PC-3 (cell line): ENCODE measurements around the gene C16orf95. TPM values are rescaled to one million over a fixed set of nuclear protein-coding genes. Genes with fewer than 3 reads are reported as not detected.

Source experiments
- ATAC-seq: fragments of 200-7000 bp; cut with Tn5 transposase; 2 replicates; pipeline ENCODE4 v1.9.1; 2020; ENCODE audit warnings: mild to moderate bottlenecking, moderate library complexity
- BruUV-seq: library from RNA; stranded (reverse); fragments of 400-500 nt; replicated peaks from 2 replicates; lab custom pipeline; 2021; lab: Mats Ljungman, UMichigan
- CTCF ChIA-PET: fragments of 300-600 bp; sonication (Branson Sonifier 250); formaldehyde crosslinking; loops from one replicate; lab custom pipeline; 2022; ENCODE audit warnings: antibody characterized with exemption; lab: Charles Lee
- POLR2A ChIA-PET: fragments of 300-600 bp; sonication (Branson Sonifier 250); formaldehyde crosslinking; loops from one replicate; lab custom pipeline; 2022; ENCODE audit warnings: antibody characterized with exemption; ENCODE audit not compliant: unreplicated experiment; lab: Charles Lee
- DNase-seq: peaks from one replicate; pipeline ENCODE4 v3.0.0-alpha.2; 2015
- H2AFZ ChIP-seq: fragments of 300-600 bp; sonication (generic); 2 replicates; pipeline ENCODE4 v1.6.0; 2016; ENCODE audit warnings: antibody characterized with exemption, low read length
- H3F3A ChIP-seq: fragments of 300-600 bp; sonication (generic); one replicate; pipeline ENCODE4 v1.6.0; 2017; ENCODE audit warnings: antibody characterized with exemption, low read length, control low read depth, mild to moderate bottlenecking; ENCODE audit not compliant: unreplicated experiment
- H3K27ac ChIP-seq: fragments of 300-600 bp; sonication (generic); 2 replicates; pipeline ENCODE4 v1.5.1; 2016; ENCODE audit warnings: mild to moderate bottlenecking, low read length
- H3K27me3 ChIP-seq: fragments of 300-600 bp; sonication (generic); 2 replicates; pipeline ENCODE4 v1.6.1; 2016; ENCODE audit warnings: low read length, mixed read lengths
- H3K36me3 ChIP-seq: fragments of 300-600 bp; sonication (generic); 2 replicates; pipeline ENCODE4 v1.6.1; 2016; ENCODE audit warnings: low read depth, mixed run types, low read length, mixed read lengths
- H3K4me1 ChIP-seq: fragments of 300-600 bp; sonication (generic); 2 replicates; pipeline ENCODE4 v1.5.1; 2016; ENCODE audit warnings: low read length; ENCODE audit not compliant: insufficient read depth
- H3K4me2 ChIP-seq: fragments of 300-600 bp; sonication (generic); 2 replicates; pipeline ENCODE4 v1.6.0; 2016; ENCODE audit warnings: low read length
- H3K4me3 ChIP-seq: fragments of 300-600 bp; sonication (generic); 2 replicates; pipeline ENCODE4 v1.5.1; 2016; ENCODE audit warnings: mild to moderate bottlenecking, low read length, mixed read lengths
- H3K79me2 ChIP-seq: fragments of 300-600 bp; sonication (generic); 2 replicates; pipeline ENCODE4 v1.6.1; 2017; ENCODE audit warnings: low read length, mixed read lengths
- H3K9ac ChIP-seq: fragments of 300-600 bp; sonication (generic); 2 replicates; pipeline ENCODE4 v1.6.0; 2016; ENCODE audit warnings: mild to moderate bottlenecking, low read length
- H3K9me2 ChIP-seq: fragments of 300-600 bp; sonication (generic); replicated peaks from 2 replicates; pipeline ENCODE4 v1.6.1; 2016; ENCODE audit warnings: mixed run types, low read length, mixed read lengths
- H3K9me3 ChIP-seq: fragments of 300-600 bp; sonication (generic); 2 replicates; pipeline ENCODE4 v1.6.1; 2016; ENCODE audit warnings: low read length, mixed read lengths
- H4K20me1 ChIP-seq: fragments of 300-600 bp; sonication (generic); 2 replicates; pipeline ENCODE4 v1.6.1; 2016; ENCODE audit warnings: low read length, mixed read lengths
- CTCF ChIP-seq: fragments of 300-600 bp; sonication (generic); conservative IDR thresholded peaks from 2 replicates; pipeline ENCODE4 v1.5.1; 2017; ENCODE audit warnings: antibody characterized with exemption, low read depth, mild to moderate bottlenecking, low read length
- EZH2 ChIP-seq: fragments of 300-600 bp; sonication (generic); IDR thresholded peaks from one replicate; pipeline ENCODE4 v1.6.1; 2017; ENCODE audit warnings: antibody characterized with exemption, mild to moderate bottlenecking, low read length; ENCODE audit not compliant: unreplicated experiment
- EZH2phosphoT487 ChIP-seq: fragments of 300-600 bp; sonication (generic); IDR thresholded peaks from 2 replicates; pipeline ENCODE4 v1.6.1; 2018; ENCODE audit warnings: mild to moderate bottlenecking, antibody characterized with exemption, low read length, borderline replicate concordance
- intact Hi-C: fragments of 100-400 bp; cut with micrococcal nuclease; formaldehyde crosslinking; loops from 2 replicates; pipeline ENCODE4 v1.9.0; 2023
- total RNA-seq: library from RNA; depleted of rRNA; stranded (reverse); fragments of >200 nt; gene quantifications from 2 replicates; pipeline ENCODE4 v1.2.3, GENCODE V29; 2014

Gene C16orf95
- total RNA-seq, 1 experiment from 2014 or later: 2.4 TPM

GRCh38 chr16:87350681-87351319 lies 33.6 kb upstream of the C16orf95 start:
- TF ChIP-seq EZH2phosphoT487: no peak
- Histone ChIP-seq H3K4me1 (no peaks in the 10 kb centered on the region), H3F3A (no peaks in the 10 kb centered on the region), H3K9me3 (no peaks in the 10 kb centered on the region), H4K20me1 (no peaks in the 10 kb centered on the region), H3K79me2 (no peaks in the 10 kb centered on the region), H3K9me2 (no peaks in the 10 kb centered on the region), H3K36me3 (no peaks in the 10 kb centered on the region), H3K4me2 (no peak overlapping the region), H2AFZ (no peak overlapping the region), H3K4me3 (no peak overlapping the region), H3K27me3 (no peaks in the 10 kb centered on the region), H3K27ac (no peak overlapping the region), H3K9ac (no peak overlapping the region)
- no peak for DNase-seq
- ChIA-PET POLR2A (no interaction called here), CTCF (no interaction called here)
- ATAC-seq: no peak
- no TSS peak for BruUV-seq
- intact Hi-C loops: no loop called here

DNA sequence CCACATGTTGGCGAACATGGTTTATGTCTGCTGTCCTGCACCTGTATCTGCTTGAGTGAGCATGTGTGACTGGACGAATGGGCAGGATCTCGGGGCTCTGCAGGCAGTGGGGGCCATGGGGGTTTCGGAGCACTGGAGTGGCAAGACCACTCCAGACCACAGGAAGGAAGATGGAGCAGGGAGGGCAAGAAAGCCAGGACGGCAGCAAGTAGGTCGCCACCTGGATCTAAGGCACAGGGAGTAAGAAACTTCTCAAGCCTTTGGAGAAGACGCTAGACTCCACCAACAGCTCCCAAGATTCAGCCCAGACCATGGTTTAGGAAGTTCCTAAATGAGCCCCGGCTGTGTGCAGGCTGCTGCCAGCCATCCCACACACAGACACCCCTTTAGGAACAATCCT lies 32.8 kb upstream of the C16orf95 start:
- H3K4me3 ChIP-seq: no peak overlapping the region
- no peak overlapping the region for H3K9ac ChIP-seq
- BruUV-seq: no TSS peak
- POLR2A ChIA-PET: no interaction called here
- no peaks in the 10 kb centered on the region for H4K20me1 ChIP-seq
- no peak overlapping the region for H3K27ac ChIP-seq
- no peak overlapping the region for H2AFZ ChIP-seq
- H3K27me3 ChIP-seq: no peaks in the 10 kb centered on the region
- intact Hi-C loops: no loop called here
- H3F3A ChIP-seq: no peaks in the 10 kb centered on the region
- TF ChIP-seq EZH2: no peak
- TF ChIP-seq CTCF: no peak
- TF ChIP-seq EZH2phosphoT487: no peak
- no peaks in the 10 kb centered on the region for H3K79me2 ChIP-seq
- no peak overlapping the region for H3K4me2 ChIP-seq
- no peaks in the 10 kb centered on the region for H3K4me1 ChIP-seq
- CTCF ChIA-PET: no interaction called here
- ATAC-seq (no peak), DNase-seq (no peak)
- no peaks in the 10 kb centered on the region for H3K9me2 ChIP-seq
- H3K36me3 ChIP-seq: no peaks in the 10 kb centered on the region
- no peaks in the 10 kb centered on the region for H3K9me3 ChIP-seq

- Histone ChIP-seq H3K9me3 (no peaks in the 10 kb centered on the region), H3K9me2 (no peaks in the 10 kb centered on the region), H3K9ac (no peak overlapping the region), H4K20me1 (no peaks in the 10 kb centered on the region), H3K27ac (no peak overlapping the region), H3K79me2 (no peaks in the 10 kb centered on the region), H3K4me3 (no peak overlapping the region), H2AFZ (no peak overlapping the region), H3K4me2 (no peak overlapping the region), H3K27me3 (no peaks in the 10 kb centered on the region), H3K36me3 (no peaks in the 10 kb centered on the region), H3F3A (no peaks in the 10 kb centered on the region), H3K4me1 (no peaks in the 10 kb centered on the region)
- no TSS peak for BruUV-seq
- intact Hi-C loops: no loop called here
- TF ChIP-seq EZH2 (no peak), CTCF (no peak), EZH2phosphoT487 (no peak)
- DNase-seq (no peak), ATAC-seq (no peak)
- ChIA-PET POLR2A (no interaction called here), CTCF (no interaction called here)
These were observed 31.5 kb upstream of the C16orf95 start for GRCh38 chr16:87348616-87349157.
